Inferior parietal cortex (tissue), 1 donor: ENCODE results near the gene NPC1L1.
"Not testable (repeated sequence)": the region's sequence is repeated elsewhere in the genome, so short reads cannot be mapped to it uniquely, and the experiment has no call there.

Experiments
- DNase-seq: peaks from one replicate; pipeline ENCODE4 v3.0.0-alpha.2; 2016; ENCODE audit errors: extremely low spot score

NPC1L1 gene

GRCh38 chr7:44565097-44565794, 24.1 kb upstream of the NPC1L1 start:
- peak; percentile 71 for DNase-seq

DNA sequence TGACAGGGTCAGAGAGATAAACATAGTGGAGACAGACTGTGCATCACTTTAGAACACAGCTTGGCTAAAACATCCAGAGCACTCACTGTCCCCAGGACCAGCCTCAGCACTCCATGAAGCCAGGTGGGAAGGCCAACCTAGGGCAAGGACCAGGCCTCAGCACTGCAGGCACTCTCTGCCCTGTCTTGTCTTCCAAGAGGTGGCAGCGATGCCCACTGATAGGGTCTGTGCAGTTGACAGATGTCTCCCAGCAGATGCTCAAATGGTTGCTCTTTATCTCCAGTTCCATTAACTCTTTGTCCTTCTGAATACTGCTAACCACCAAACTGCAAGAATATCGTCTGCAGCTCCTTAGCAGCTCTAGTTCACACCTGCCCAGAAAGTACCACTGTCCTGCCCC, 23.5 kb upstream of the NPC1L1 start:
- no peak for DNase-seq

DNA sequence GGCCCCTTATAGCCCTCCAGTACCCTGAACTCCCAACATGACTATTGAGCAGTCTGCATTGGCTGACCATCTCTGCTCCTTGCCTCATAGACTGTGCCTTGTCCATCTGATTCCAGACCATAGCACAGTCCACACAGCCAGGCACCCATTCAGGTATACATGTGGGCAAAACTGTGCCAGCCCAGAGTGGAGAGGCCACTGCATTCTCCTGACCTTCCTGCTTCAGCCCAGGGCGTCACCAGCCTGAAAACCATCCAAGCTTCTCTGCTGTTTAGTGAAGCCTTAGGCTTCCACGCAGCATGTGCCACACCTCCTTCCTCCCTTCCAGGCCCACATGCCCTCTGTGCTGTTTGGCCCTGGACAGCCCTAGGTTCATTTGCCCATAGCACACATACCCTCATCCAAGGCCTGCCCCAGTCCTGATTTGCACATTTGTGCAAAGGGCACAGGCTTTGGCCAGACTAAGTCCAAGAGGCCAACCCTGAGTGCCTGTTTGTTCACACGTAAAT, 22.1 kb upstream of the NPC1L1 start:
- no peak for DNase-seq

DNA sequence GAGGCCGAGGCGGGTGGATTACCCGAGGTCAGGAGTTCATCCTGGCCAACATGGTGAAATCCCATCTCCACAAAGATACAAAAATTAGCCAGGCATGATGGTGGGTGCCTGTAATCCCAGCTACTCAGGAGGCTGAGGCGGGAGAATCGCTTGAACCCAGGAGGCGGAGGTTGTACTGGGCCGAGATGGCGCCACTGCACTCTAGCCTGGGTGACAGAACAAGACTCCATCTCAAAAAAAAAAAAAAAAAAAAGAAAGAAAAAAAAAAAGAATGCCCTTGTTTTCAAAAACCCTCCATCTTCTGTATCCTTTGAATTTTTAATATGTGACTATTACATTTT, 21.5 kb upstream of the NPC1L1 start:
- not testable (repeated sequence) for DNase-seq

DNA sequence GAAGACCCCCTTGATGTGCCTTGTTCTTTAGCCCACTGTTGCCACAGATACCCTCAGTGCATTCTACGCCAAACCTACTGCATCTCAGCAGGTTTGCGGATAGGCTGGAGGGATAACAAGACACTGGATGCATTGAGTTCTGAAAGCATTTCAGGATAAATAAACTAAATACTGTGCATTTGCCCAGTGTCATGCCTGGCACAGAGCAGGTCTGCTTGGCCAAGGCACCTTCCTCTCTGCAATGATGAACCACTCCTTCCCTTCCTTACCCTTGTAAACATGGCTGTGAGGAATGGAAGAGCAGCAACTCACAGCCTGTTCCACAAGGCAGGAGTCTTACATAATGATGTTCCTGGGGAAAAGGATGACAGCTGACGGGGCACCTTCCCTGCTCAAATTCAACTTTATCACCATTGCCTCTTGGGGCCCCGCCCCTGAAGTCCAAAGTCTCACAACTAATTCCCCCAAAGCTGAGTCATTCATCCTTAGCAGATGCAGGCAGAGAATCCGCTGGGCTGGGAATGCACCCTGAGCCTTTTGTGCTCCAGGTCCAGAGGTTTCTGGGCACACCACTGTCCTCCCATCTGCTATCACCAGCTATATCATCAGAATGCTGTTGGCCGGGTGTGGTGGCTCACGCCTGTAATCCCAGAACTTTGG, 21.0 kb upstream of the NPC1L1 start:
- no peak for DNase-seq

GRCh38 chr7:44561481-44561880, 20.4 kb upstream of the NPC1L1 start:
- DNase-seq, result no peak

- DNase-seq, result no peak
Observed at GRCh38 chr7:44559485-44559884, 18.4 kb upstream of the NPC1L1 start.

GRCh38 chr7:44557485-44557884, 16.4 kb upstream of the NPC1L1 start:
- DNase-seq, result no peak

DNA sequence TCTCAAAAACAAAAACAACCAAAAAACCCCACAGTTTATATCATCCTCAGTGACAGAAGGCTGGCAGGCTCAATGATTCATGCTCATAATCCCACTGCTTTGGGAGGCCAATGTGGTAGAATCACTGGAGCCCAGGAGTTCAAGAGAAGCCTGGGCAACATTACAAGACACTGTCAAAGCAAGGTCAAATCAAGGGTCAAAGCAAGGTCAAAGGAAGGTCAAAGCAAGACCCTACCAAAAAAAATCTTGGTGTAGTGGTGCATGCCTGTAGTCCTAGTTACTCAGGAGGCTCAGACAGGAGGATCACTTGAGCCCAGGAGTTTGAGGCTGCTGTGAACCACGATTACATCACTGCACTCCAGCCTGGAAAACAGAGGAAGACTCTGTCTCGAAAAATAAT, 14.2 kb upstream of the NPC1L1 start:
- no peak for DNase-seq

DNA sequence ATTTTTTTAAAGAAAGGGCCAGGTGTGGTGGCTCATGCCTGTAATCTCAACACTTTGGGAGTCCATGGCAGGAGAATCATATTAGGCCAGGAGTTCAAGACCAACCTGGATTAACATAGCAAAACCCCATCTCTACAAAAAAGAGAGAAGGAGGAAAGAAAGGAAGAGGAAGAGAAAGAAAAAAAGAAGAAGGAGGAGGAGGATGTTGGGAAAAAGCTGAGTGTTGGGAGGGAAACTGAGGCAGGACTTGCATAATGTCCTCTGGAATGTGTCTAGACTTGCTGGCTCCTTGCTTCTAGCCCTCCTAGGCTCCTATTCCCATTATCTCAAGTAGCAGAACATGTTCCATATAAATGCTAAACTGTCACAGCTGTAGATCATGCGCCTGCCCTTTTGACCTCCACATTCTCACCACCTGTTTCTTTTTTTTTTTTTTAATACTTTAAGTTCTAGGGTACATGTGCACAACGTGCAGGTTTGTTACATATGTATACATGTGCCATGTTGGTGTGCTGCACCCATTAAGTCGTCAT, 11.4 kb upstream of the NPC1L1 start:
- not testable (repeated sequence) for DNase-seq

- DNase-seq, result no peak
Observed at GRCh38 chr7:44549457-44549856, 8.3 kb upstream of the NPC1L1 start.

GRCh38 chr7:44548893-44549292, 7.8 kb upstream of the NPC1L1 start:
- no peak for DNase-seq

GRCh38 chr7:44547536-44548231, 6.6 kb upstream of the NPC1L1 start:
- no peak for DNase-seq

DNA sequence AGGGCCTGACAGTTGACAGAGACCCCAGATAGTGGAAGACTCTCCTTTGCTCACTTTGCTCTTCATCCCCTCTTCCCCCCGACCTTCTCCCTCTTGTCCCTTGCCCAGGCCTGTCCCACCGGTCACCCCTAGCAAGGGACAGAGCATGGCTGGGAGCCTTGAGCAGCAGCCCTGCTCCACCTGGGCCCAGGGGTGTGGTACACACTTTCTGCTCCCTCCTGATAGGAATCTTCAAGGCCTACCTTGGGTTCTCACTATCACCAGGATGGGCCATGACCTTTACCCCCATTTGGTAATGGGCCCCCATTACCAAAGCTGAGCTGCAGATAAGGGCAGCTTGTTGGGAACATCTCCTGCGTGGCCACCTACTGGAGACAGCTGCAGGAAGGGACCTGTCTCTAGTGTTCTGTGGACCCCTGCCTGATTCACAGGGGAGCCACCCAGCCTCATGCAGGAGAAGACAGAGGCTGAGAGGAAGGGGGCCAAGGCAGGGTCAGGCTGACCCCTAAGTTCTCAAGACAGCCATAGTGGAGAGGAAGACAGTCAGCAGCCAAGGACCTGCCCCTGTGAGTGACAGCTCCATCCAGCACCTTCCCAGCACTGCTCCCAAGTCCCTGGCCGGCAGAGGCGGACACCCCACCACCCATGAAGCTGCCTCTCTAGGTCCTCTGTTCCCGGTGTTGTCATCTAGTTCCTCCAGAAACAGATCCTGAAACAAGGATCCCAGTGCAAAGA, 913 bp upstream of the NPC1L1 start:
- DNase-seq, result no peak

DNA sequence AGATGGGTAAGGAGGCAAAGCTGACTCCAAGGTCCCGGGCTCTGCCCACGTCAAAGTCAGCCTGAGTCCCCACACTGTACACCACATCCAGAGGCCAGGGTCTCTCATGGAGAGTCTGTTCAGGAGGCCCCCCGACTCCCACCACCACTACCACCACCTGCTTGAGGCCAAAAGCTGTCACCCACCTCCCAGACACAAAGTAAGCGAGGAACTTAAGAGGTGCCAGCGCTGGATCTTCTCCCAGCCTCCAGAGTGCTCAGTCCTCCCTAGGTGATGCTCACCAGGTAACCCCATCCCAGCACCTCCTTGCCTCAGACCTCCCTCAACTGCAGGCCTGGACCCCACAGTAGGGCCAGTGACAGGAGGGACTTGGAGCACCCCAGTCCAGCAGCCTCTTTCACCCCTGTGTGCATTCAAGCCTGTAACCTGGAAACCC, 520 bp downstream of the NPC1L1 start:
- no peak for DNase-seq

DNA sequence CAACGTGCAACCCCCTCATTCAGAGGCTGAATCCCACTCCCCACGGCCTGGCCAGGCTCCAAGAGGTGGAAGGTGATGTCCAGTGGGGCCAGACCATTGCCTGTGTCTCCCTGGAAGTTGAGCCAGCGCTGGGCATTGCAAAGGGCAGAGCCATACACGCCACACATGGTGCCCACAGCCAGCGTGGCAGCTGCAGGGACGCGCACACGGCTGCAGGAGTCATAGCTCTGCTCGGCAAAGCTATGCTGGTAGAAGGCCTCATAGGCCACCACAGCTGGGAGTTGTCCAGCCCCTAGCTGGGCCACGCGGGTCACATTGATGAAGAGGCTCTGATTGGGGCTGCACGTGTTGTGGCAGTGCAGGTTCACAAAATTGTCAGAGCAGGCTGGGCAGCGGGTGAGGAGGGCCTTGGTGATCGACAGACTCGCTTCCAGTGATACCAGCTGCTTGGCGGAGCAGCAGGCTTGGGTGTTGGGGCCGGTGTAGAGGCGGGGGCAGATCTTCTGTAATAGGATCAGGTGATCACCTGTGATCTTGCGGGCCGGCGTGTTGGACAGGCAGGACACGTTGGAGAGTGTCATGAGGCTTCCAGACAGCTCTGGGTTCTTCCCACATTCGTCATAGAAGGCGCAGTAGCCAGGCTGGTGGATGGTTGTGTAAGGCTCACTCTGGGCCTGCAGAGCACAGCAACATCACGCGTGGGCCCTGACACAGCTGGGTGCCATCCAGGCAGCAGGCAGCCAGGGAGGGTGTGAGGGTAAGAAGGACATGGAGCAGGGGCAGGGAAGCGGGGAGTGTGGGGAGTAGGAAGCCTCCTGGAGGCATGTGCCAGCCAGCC, 1.2 kb downstream of the NPC1L1 start:
- DNase-seq, result no peak

DNA sequence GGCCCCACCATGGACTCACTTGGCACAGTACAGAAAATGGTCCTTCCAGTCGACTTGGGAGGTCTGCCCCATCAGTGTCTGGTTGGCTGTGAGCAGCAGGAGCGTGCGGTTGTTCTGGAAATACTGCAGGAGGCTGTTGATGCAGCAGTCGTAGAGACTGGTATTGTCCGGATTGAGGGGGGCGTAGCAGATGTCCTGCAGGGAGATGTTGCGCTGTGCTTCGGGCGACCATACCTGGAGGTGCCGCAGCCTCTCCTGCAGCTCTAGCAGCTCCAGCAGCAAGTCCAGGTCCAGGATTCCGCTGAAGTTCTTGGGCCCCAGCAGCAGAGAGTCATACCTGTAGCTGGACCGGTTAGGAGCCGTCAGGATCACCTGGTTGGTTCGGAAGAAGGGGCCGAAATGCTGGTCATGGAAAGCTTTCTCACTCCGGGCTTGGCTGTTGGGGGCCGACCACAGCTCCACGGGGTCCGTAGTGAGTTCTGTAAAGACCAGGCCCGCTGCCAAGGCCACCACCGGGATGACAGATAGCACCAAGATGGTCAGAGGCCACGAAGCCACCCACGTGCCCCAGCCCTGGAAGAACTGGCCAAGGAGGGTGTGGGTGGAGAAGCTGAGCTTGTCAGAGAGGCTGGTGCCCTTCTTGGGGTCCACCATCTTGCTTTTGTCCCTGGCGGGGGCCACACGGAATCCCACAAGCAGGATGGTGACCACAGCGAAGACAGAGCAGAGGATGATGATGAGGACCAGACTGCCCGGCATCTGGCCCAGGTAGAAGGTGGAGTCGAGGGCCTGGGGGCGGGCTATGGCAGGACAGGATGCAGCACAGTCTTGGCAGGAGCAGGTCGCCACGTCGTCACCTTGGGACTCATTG, 2.1 kb downstream of the NPC1L1 start:
- DNase-seq, result no peak

DNA sequence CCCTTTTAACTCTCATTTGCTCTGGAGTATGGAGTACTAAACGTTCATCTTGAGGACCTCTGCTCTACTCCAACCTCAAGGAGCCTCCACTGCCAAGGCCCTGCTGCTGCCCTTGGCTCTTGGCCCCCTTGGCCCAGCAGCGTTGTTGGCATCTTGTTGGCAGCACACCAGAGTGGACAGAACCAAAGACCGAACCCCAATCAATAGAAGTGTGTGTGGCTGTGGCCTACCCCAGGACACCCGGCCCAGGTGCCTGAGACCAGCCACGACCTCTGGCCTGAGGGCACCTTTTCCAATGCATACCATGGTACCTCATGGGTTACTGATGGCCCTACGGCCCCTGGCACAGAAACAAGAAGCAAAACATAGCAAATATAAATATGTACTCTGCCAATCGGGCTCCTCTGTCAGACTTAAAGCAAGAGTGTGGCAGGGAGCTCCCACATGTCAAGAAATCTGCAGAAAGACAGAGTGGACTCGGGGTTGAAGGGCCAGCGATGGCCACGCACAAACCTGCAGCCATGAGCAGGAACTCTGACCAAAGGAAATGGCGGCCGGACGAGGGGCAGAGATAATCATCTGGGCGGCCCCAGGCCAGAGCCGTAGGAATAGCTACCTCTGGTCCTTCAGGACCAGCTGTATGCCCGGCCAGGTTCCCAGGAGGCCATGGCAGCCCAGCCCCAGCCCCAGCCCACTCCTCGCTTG, 2.9 kb downstream of the NPC1L1 start:
- DNase-seq, result no peak

GRCh38 chr7:44537442-44537841, 3.7 kb downstream of the NPC1L1 start:
- DNase-seq, result no peak
